ENCODE results near the gene FCAMR. TPM values are rescaled to one million over a fixed set of nuclear protein-coding genes. Genes with fewer than 3 reads are reported as not detected.

The FCAMR gene
- total RNA-seq, 8 experiments from 2014 or later = 0.31 to 1.9 (median 0.46) TPM; not detected in 3

GRCh38 chr1:206985162-206985749 lies 15.0 kb upstream of the FCAMR start:
- Histone ChIP-seq H3K4me3 (no peak overlapping the region), H3K27ac (no peak overlapping the region), H3K4me1 (replicated peaks in 1 of 2) (no peaks in the 10 kb centered on the region)
- in situ Hi-C loops (cut with MboI; ENCODE audit: low pct_unique_long_range_greater_than_20kb in 2 of 9, low sequenced_read_pairs in 9 of 9, unreplicated experiment in 9 of 9) = no loop called here
- ATAC-seq (replicated peaks in 6 of 8) = no peak
- WGBS, 10 experiments = 0 to 66% (median 40%) methylated on average over 1 to 10 of the region's 10 CpGs

- peak; percentile 72 to 92 (median 82) for ATAC-seq (replicated peaks in 6 of 8)
- WGBS, 10 experiments = 3 to 68% (median 11%) methylated on average over 2 to 4 of the region's 4 CpGs; no CpG with 5 or more reads in 1 of the 10 experiments
- no peak overlapping the region for H3K4me3 ChIP-seq
- in situ Hi-C loops (cut with MboI; ENCODE audit: low pct_unique_long_range_greater_than_20kb in 2 of 9, low sequenced_read_pairs in 9 of 9, unreplicated experiment in 9 of 9) = no loop called here
- H3K4me1 ChIP-seq (replicated peaks in 1 of 2) = no peaks in the 10 kb centered on the region
- H3K27ac ChIP-seq = no peak overlapping the region
These were observed 12.0 kb upstream of the FCAMR start for GRCh38 chr1:206982216-206982615.

- H3K4me1 ChIP-seq (replicated peaks in 1 of 2) = peaks cover 0 to 3% of the 10 kb centered on the region in 2 donors
- WGBS, 10 experiments = 38 to 96% (median 77%) methylated on average over 1 to 3 of the region's 3 CpGs; no CpG with 5 or more reads in 2 of the 10 experiments
- in situ Hi-C loops (cut with MboI; ENCODE audit: low pct_unique_long_range_greater_than_20kb in 2 of 9, low sequenced_read_pairs in 9 of 9, unreplicated experiment in 9 of 9) = no loop called here
- no peak overlapping the region for H3K27ac ChIP-seq
- H3K4me3 ChIP-seq = no peak overlapping the region
- ATAC-seq (replicated peaks in 6 of 8) = peak in 3 of 8 experiments; percentile 55 to 70 (median 56)
These were observed 9.3 kb upstream of the FCAMR start for GRCh38 chr1:206979379-206980043.

GRCh38 chr1:206978259-206978658 lies 8.0 kb upstream of the FCAMR start:
- no peak overlapping the region for H3K27ac ChIP-seq
- WGBS, 10 experiments = 68 to 100% (median 89%) methylated on average over 1 to 7 of the region's 7 CpGs
- no peak for ATAC-seq (replicated peaks in 6 of 8)
- H3K4me3 ChIP-seq = no peak overlapping the region
- in situ Hi-C loops (cut with MboI; ENCODE audit: low pct_unique_long_range_greater_than_20kb in 2 of 9, low sequenced_read_pairs in 9 of 9, unreplicated experiment in 9 of 9) = no loop called here
- peaks cover 0 to 9% of the 10 kb centered on the region in 2 donors for H3K4me1 ChIP-seq (replicated peaks in 1 of 2)

- WGBS, 10 experiments = 40 to 100% (median 80%) methylated on average over 1 of the region's 1 CpG; no CpG with 5 or more reads in 4 of the 10 experiments
- H3K27ac ChIP-seq = no peak overlapping the region
- in situ Hi-C loops (cut with MboI; ENCODE audit: low pct_unique_long_range_greater_than_20kb in 2 of 9, low sequenced_read_pairs in 9 of 9, unreplicated experiment in 9 of 9) = no loop called here
- H3K4me3 ChIP-seq = no peak overlapping the region
- peaks cover 0 to 9% of the 10 kb centered on the region in 2 donors for H3K4me1 ChIP-seq (replicated peaks in 1 of 2)
- peak in 1 of 8 experiments; percentile 57 for ATAC-seq (replicated peaks in 6 of 8)
These were observed 5.0 kb upstream of the FCAMR start for GRCh38 chr1:206975306-206975705.

GRCh38 chr1:206974140-206974539 lies 3.9 kb upstream of the FCAMR start:
- ATAC-seq (replicated peaks in 6 of 8) = peak in 4 of 8 experiments; percentile 43 to 87 (median 84)
- H3K27ac ChIP-seq = no peak overlapping the region
- 35 to 94% (median 76%) methylated on average over 2 to 3 of the region's 3 CpGs; no CpG with 5 or more reads in 4 of the 10 experiments for WGBS, 10 experiments
- peaks cover 0 to 9% of the 10 kb centered on the region in 2 donors for H3K4me1 ChIP-seq (replicated peaks in 1 of 2)
- no peak overlapping the region for H3K4me3 ChIP-seq
- in situ Hi-C loops (cut with MboI; ENCODE audit: low pct_unique_long_range_greater_than_20kb in 2 of 9, low sequenced_read_pairs in 9 of 9, unreplicated experiment in 9 of 9) = no loop called here

GRCh38 chr1:206972728-206973127 lies 2.5 kb upstream of the FCAMR start:
- Histone ChIP-seq H3K4me1 (replicated peaks in 1 of 2) (peaks cover 0 to 9% of the 10 kb centered on the region in 2 donors), H3K4me3 (no peak overlapping the region), H3K27ac (no peak overlapping the region)
- in situ Hi-C loops (cut with MboI; ENCODE audit: low pct_unique_long_range_greater_than_20kb in 2 of 9, low sequenced_read_pairs in 9 of 9, unreplicated experiment in 9 of 9) = no loop called here
- ATAC-seq (replicated peaks in 6 of 8) = no peak
- WGBS, 10 experiments = 30 to 100% (median 76%) methylated on average over 1 to 2 of the region's 2 CpGs

- H3K27ac ChIP-seq = no peak overlapping the region
- no peak for ATAC-seq (replicated peaks in 6 of 8)
- in situ Hi-C loops (cut with MboI; ENCODE audit: low pct_unique_long_range_greater_than_20kb in 2 of 9, low sequenced_read_pairs in 9 of 9, unreplicated experiment in 9 of 9) = no loop called here
These were observed 882 bp upstream of the FCAMR start for GRCh38 chr1:206971029-206971655.

GRCh38 chr1:206969090-206969489 lies 1.2 kb downstream of the FCAMR start:
- H3K4me3 ChIP-seq = no peak overlapping the region
- no peak for ATAC-seq (replicated peaks in 6 of 8)
- in situ Hi-C loops (cut with MboI; ENCODE audit: low pct_unique_long_range_greater_than_20kb in 2 of 9, low sequenced_read_pairs in 9 of 9, unreplicated experiment in 9 of 9) = no loop called here
- peaks cover 0 to 1% of the 10 kb centered on the region in 2 donors for H3K4me1 ChIP-seq (replicated peaks in 1 of 2)
- WGBS, 10 experiments = 37 to 94% (median 81%) methylated on average over 3 to 5 of the region's 5 CpGs; no CpG with 5 or more reads in 2 of the 10 experiments
- no peak overlapping the region for H3K27ac ChIP-seq

More at GRCh38 chr1:206971029-206971655, 882 bp upstream of the FCAMR start:
- WGBS, 10 experiments = 69 to 100% (median 79%) methylated on average over 1 to 2 of the region's 2 CpGs; no CpG with 5 or more reads in 6 of the 10 experiments
- Histone ChIP-seq H3K4me1 (replicated peaks in 1 of 2) (peaks cover 0 to 9% of the 10 kb centered on the region in 2 donors), H3K4me3 (no peak overlapping the region)

- ATAC-seq (replicated peaks in 6 of 8) = no peak
- in situ Hi-C loops (cut with MboI; ENCODE audit: low pct_unique_long_range_greater_than_20kb in 2 of 9, low sequenced_read_pairs in 9 of 9, unreplicated experiment in 9 of 9) = no loop called here
- 14 to 93% (median 80%) methylated on average over 1 to 8 of the region's 8 CpGs; no CpG with 5 or more reads in 2 of the 10 experiments for WGBS, 10 experiments
- Histone ChIP-seq H3K27ac (no peak overlapping the region), H3K4me1 (replicated peaks in 1 of 2) (no peaks in the 10 kb centered on the region), H3K4me3 (no peak overlapping the region)
These were observed 3.0 kb downstream of the FCAMR start for GRCh38 chr1:206967096-206967849.

- Histone ChIP-seq H3K27ac (no peak overlapping the region), H3K4me3 (no peak overlapping the region), H3K4me1 (replicated peaks in 1 of 2) (no peaks in the 10 kb centered on the region)
- in situ Hi-C loops (cut with MboI; ENCODE audit: low pct_unique_long_range_greater_than_20kb in 2 of 9, low sequenced_read_pairs in 9 of 9, unreplicated experiment in 9 of 9) = no loop called here
- ATAC-seq (replicated peaks in 6 of 8) = no peak
- WGBS, 10 experiments = 79 to 94% (median 80%) methylated on average over 1 to 2 of the region's 2 CpGs; no CpG with 5 or more reads in 7 of the 10 experiments
These were observed 4.5 kb downstream of the FCAMR start for GRCh38 chr1:206965781-206966180.

- H3K4me1 ChIP-seq (replicated peaks in 1 of 2) = no peaks in the 10 kb centered on the region
- in situ Hi-C loops (cut with MboI; ENCODE audit: low pct_unique_long_range_greater_than_20kb in 2 of 9, low sequenced_read_pairs in 9 of 9, unreplicated experiment in 9 of 9) = no loop called here
- 80 to 100% (median 88%) methylated on average over 1 of the region's 1 CpG; no CpG with 5 or more reads in 7 of the 10 experiments for WGBS, 10 experiments
- peak in 1 of 8 experiments; percentile 38 for ATAC-seq (replicated peaks in 6 of 8)
- no peak overlapping the region for H3K27ac ChIP-seq
- no peak overlapping the region for H3K4me3 ChIP-seq
These were observed 6.5 kb downstream of the FCAMR start for GRCh38 chr1:206963740-206964139.
